HepG2 (cell line): ENCODE data around the gene RABGAP1L. TPM values are rescaled to one million over a fixed set of nuclear protein-coding genes. Genes with fewer than 3 reads are reported as not detected.

ENCODE experiments used
- FIP1L1 ChIP-seq: fragments of 200-400 bp; formaldehyde crosslinking; IDR thresholded peaks from 2 replicates; pipeline ENCODE4 v1.6.1; 2018; ENCODE audit warnings: low read depth, mild to moderate bottlenecking, low read length, moderate library complexity, borderline replicate concordance; ENCODE audit not compliant: insufficient read depth
- FOSL2 ChIP-seq: sonication (generic); formaldehyde crosslinking; IDR thresholded peaks from 2 replicates; pipeline ENCODE4 v1.4.0; 2020; ENCODE audit warnings: missing genetic modification reagents
- HNRNPLL ChIP-seq: fragments of 200-400 bp; formaldehyde crosslinking; IDR thresholded peaks from 2 replicates; pipeline ENCODE4 v1.6.1; 2017; ENCODE audit warnings: mild to moderate bottlenecking, low read depth, low read length; ENCODE audit not compliant: poor library complexity, severe bottlenecking
- KAT8 ChIP-seq: IDR thresholded peaks from 2 replicates; pipeline ENCODE4 v1.6.1; 2016; ENCODE audit warnings: missing genetic modification reagents, missing compliant biosample characterization
- MAFG ChIP-seq: sonication (generic); formaldehyde crosslinking; IDR thresholded peaks from 2 replicates; pipeline ENCODE4 v1.5.1; 2020; ENCODE audit warnings: mild to moderate bottlenecking, missing genetic modification reagents
- MBD4 ChIP-seq: IDR thresholded peaks from 2 replicates; pipeline ENCODE4 v1.6.1; 2012; ENCODE audit warnings: low read length, inconsistent platforms, borderline replicate concordance
- MED1 ChIP-seq: sonication (generic); formaldehyde crosslinking; IDR thresholded peaks from 2 replicates; pipeline ENCODE4 v1.4.0; 2020; ENCODE audit warnings: missing genetic modification reagents
- MEIS2 ChIP-seq: sonication (generic); formaldehyde crosslinking; IDR thresholded peaks from 2 replicates; pipeline ENCODE4 v1.9.0; 2021; ENCODE audit warnings: mild to moderate bottlenecking, missing genetic modification reagents
- NR2C2 ChIP-seq: sonication (generic); formaldehyde crosslinking; IDR thresholded peaks from 2 replicates; pipeline ENCODE4 v1.4.0; 2020; ENCODE audit warnings: missing genetic modification reagents, mild to moderate bottlenecking, moderate library complexity, borderline replicate concordance
- PPARG ChIP-seq: conservative IDR thresholded peaks from 2 replicates; pipeline ENCODE4 v1.6.1; 2016; ENCODE audit warnings: missing biosample characterization, missing genetic modification reagents
- RAD21 ChIP-seq: fragments of 450-650 bp; formaldehyde crosslinking; IDR thresholded peaks from 2 replicates; pipeline ENCODE4 v1.5.0; 2020; ENCODE audit warnings: mild to moderate bottlenecking
- SMAD9 ChIP-seq: sonication (generic); formaldehyde crosslinking; IDR thresholded peaks from 2 replicates; pipeline ENCODE4 v1.5.1; 2020; ENCODE audit warnings: mild to moderate bottlenecking, missing genetic modification reagents
- STAT5B ChIP-seq: sonication (generic); formaldehyde crosslinking; IDR thresholded peaks from 2 replicates; pipeline ENCODE4 v1.4.0; 2020; ENCODE audit warnings: missing genetic modification reagents
- YY1 ChIP-seq: IDR thresholded peaks from 2 replicates; pipeline ENCODE4 v1.6.1; 2011; ENCODE audit warnings: low read length, low read depth, moderate library complexity, mild to moderate bottlenecking; ENCODE audit not compliant: insufficient read depth, insufficient replicate concordance
- ZBTB7A ChIP-seq: sonication (generic); formaldehyde crosslinking; IDR thresholded peaks from 2 replicates; pipeline ENCODE4 v1.8.0; 2022; ENCODE audit warnings: mild to moderate bottlenecking, missing genetic modification reagents
- ZFAT ChIP-seq: sonication (generic); formaldehyde crosslinking; conservative IDR thresholded peaks from 2 replicates; pipeline ENCODE4 v1.8.1; 2023; ENCODE audit warnings: missing genetic modification reagents, inconsistent platforms
- ZMYM3 ChIP-seq: sonication (generic); formaldehyde crosslinking; IDR thresholded peaks from 2 replicates; pipeline ENCODE4 v1.5.1; 2020; ENCODE audit warnings: mild to moderate bottlenecking, missing genetic modification reagents
- ZMYM4 ChIP-seq: sonication (generic); formaldehyde crosslinking; IDR thresholded peaks from 2 replicates; pipeline ENCODE4 v1.8.1; 2023; ENCODE audit warnings: mild to moderate bottlenecking, missing genetic modification reagents
- ZNF430 ChIP-seq: sonication (generic); formaldehyde crosslinking; IDR thresholded peaks from 2 replicates; pipeline ENCODE4 v1.9.0; 2021; ENCODE audit warnings: mild to moderate bottlenecking, missing genetic modification reagents
- ZNF530 ChIP-seq: sonication (generic); formaldehyde crosslinking; IDR thresholded peaks from 2 replicates; pipeline ENCODE4 v1.5.0; 2020; ENCODE audit warnings: low read depth, mild to moderate bottlenecking, missing genetic modification reagents
- ZNF678 ChIP-seq: sonication (generic); formaldehyde crosslinking; IDR thresholded peaks from 2 replicates; pipeline ENCODE4 v1.4.0; 2020; ENCODE audit warnings: mild to moderate bottlenecking, missing genetic modification reagents
- ZNF883 ChIP-seq: sonication (generic); formaldehyde crosslinking; IDR thresholded peaks from 2 replicates; pipeline ENCODE4 v1.5.1; 2020; ENCODE audit warnings: mild to moderate bottlenecking, missing genetic modification reagents; ENCODE audit errors: not compliant biosample characterization
- polyA plus RNA-seq, 8 experiments: library from polyadenylated mRNA; depleted of rRNA in 3 of 8; stranded (reverse) in 7 of 8; unstranded in 1 of 8; fragments of >200 nt; fragmentation: Illumina TruSeq in 4 of 8; extraction: Trizol in 4 of 8; gene quantifications; 2 replicates each; pipeline versions ENCODE4 v1.2.1 to v1.2.3, GENCODE V29; 2011 to 2016; ENCODE audit warnings: low read depth in 4 of 8, missing spikeins in 1 of 8, mixed read lengths in 1 of 8; ENCODE audit not compliant: insufficient read depth in 1 of 8
- total RNA-seq, 5 experiments: library from RNA; depleted of rRNA; stranded (reverse); fragments of >200 nt; fragmentation: Illumina TruSeq; extraction: Trizol; gene quantifications; 2 replicates each; pipeline ENCODE4 v1.2.3, GENCODE V29; 2016; ENCODE audit warnings: low read depth in 1 of 5
- TF ChIP-seq, protein P1 (sequence below): sonication (generic); formaldehyde crosslinking; IDR thresholded peaks from 2 replicates; pipeline ENCODE4 v1.5.1; 2020; ENCODE audit warnings: missing genetic modification reagents, mild to moderate bottlenecking, borderline replicate concordance
- TF ChIP-seq, protein P2 (sequence below): sonication (generic); formaldehyde crosslinking; IDR thresholded peaks from 2 replicates; pipeline ENCODE4 v1.4.0; 2020; ENCODE audit warnings: mild to moderate bottlenecking, low read depth, missing genetic modification reagents
- TF ChIP-seq, protein P3 (sequence below): sonication (generic); formaldehyde crosslinking; IDR thresholded peaks from 2 replicates; pipeline ENCODE4 v1.5.0; 2020; ENCODE audit warnings: mild to moderate bottlenecking, missing genetic modification reagents, borderline replicate concordance

The RABGAP1L gene
- total and polyA plus RNA-seq, 2 of the 13 experiments (the other 11 are each of a cell fraction or from before 2014, with no cell fraction given), result 7.9 to 22.6 TPM

DNA sequence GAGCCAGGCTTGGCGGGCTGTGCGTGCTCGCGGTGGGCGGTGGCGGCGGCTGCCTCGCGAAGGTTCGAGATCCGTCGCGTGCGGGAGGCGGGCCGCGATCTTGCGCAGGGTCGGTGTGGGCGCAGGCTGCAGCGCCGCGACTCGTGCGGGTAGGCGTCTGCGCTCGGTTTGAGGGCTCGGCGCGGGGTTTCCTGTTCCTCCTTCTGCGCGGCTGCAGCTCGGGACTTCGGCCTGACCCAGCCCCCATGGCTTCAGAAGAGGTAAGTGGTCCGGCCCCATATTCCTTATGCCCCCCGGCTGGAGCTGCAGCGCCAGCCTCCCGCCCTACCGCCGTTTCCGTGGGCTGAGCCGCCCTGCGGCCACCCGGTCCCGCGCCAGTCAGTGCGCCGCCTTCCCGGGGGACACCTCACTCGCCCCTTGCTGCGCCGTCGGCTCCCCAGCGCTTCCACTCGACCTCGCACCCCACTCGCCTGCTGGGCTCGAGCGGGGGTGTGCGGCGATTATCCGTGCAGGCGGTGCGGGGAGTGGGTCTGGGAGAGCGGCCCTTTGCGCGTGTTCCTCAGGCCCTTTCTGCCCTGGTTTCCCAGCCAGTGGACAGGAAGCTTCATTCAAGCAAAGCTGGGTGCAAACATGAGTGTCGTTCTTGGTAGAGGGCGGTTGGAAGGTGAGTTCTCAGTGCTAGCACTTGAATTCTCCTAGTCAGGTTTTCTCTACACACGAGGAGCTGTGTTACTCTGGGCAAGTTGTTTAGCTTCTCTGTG lies 840.8 kb downstream of the RABGAP1L start, which contains the start of gene CACYBP (continued):
- TF ChIP-seq SMAD9, result 0 out of 2 replicates have a peak, but pooled peaks have one; percentile 7
- TF ChIP-seq STAT5B (CRISPR knock-in tag), result no peak
- TF ChIP-seq ZNF678 (CRISPR knock-in tag), result peak; percentile 97
- TF ChIP-seq ZFAT (CRISPR knock-in tag), result peak; percentile 69; the same call in 1 of the 2 replicates
- TF ChIP-seq ZNF430 (CRISPR knock-in tag), result no peak; the same call in 1 of the 2 replicates
- TF ChIP-seq, protein P1, sequence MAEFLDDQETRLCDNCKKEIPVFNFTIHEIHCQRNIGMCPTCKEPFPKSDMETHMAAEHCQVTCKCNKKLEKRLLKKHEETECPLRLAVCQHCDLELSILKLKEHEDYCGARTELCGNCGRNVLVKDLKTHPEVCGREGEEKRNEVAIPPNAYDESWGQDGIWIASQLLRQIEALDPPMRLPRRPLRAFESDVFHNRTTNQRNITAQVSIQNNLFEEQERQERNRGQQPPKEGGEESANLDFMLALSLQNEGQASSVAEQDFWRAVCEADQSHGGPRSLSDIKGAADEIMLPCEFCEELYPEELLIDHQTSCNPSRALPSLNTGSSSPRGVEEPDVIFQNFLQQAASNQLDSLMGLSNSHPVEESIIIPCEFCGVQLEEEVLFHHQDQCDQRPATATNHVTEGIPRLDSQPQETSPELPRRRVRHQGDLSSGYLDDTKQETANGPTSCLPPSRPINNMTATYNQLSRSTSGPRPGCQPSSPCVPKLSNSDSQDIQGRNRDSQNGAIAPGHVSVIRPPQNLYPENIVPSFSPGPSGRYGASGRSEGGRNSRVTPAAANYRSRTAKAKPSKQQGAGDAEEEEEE (CRISPR knock-in tag), result no peak
- TF ChIP-seq PPARG (CRISPR knock-in tag), result no peak
- TF ChIP-seq ZNF530 (CRISPR knock-in tag), result peak; percentile 77; the same call in 1 of the 2 replicates
- TF ChIP-seq HNRNPLL, result peak; percentile 97
- TF ChIP-seq MAFG (CRISPR knock-in tag), result no peak
- no peak for TF ChIP-seq MBD4
- peak; percentile 41; the same call in 1 of the 2 replicates for TF ChIP-seq ZMYM3 (CRISPR knock-in tag)
- TF ChIP-seq, protein P2, sequence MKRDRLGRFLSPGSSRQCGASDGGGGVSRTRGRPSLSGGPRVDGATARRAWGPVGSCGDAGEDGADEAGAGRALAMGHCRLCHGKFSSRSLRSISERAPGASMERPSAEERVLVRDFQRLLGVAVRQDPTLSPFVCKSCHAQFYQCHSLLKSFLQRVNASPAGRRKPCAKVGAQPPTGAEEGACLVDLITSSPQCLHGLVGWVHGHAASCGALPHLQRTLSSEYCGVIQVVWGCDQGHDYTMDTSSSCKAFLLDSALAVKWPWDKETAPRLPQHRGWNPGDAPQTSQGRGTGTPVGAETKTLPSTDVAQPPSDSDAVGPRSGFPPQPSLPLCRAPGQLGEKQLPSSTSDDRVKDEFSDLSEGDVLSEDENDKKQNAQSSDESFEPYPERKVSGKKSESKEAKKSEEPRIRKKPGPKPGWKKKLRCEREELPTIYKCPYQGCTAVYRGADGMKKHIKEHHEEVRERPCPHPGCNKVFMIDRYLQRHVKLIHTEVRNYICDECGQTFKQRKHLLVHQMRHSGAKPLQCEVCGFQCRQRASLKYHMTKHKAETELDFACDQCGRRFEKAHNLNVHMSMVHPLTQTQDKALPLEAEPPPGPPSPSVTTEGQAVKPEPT, result peak; percentile 49; the same call in 1 of the 2 replicates
- TF ChIP-seq FOSL2 (CRISPR knock-in tag), result no peak
- TF ChIP-seq NR2C2 (CRISPR knock-in tag), result no peak; the same call in 1 of the 2 replicates
- peak; percentile 37; the same call in 1 of the 2 replicates for TF ChIP-seq MED1 (CRISPR knock-in tag)
- TF ChIP-seq FIP1L1, result no peak
- peak; percentile 71; the same call in 1 of the 2 replicates for TF ChIP-seq MEIS2 (CRISPR knock-in tag)
- TF ChIP-seq ZBTB7A (CRISPR knock-in tag), result 0 out of 2 replicates have a peak, but pooled peaks have one; percentile 64
- TF ChIP-seq YY1, result no peak
- TF ChIP-seq, protein P3, sequence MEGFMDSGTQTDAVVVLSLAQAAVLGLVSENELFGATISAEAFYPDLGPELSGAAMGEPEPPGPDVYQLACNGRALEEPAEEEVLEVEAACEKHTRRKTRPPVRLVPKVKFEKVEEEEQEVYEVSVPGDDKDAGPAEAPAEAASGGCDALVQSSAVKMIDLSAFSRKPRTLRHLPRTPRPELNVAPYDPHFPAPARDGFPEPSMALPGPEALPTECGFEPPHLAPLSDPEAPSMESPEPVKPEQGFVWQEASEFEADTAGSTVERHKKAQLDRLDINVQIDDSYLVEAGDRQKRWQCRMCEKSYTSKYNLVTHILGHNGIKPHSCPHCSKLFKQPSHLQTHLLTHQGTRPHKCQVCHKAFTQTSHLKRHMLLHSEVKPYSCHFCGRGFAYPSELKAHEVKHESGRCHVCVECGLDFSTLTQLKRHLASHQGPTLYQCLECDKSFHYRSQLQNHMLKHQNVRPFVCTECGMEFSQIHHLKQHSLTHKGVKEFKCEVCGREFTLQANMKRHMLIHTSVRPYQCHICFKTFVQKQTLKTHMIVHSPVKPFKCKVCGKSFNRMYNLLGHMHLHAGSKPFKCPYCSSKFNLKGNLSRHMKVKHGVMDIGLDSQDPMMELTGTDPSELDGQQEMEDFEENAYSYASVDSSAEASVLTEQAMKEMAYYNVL, result no peak
- peak; percentile 91 for TF ChIP-seq ZNF883 (CRISPR knock-in tag)
- no peak; the same call in 1 of the 2 replicates for TF ChIP-seq ZMYM4
- no peak for TF ChIP-seq KAT8 (CRISPR knock-in tag)
- TF ChIP-seq RAD21 (CRISPR knock-in tag), result peak; percentile 44
